T-helper 17 cell (primary cell): ENCODE data around the gene KAZN. TPM values are rescaled to one million over a fixed set of nuclear protein-coding genes. Genes with fewer than 3 reads are reported as not detected.

ENCODE experiments used
- ATAC-seq: fragments of 150-1000 bp; cut with Tn5 transposase; 2 replicates; pipeline ENCODE4 v1.10.0; 2021; ENCODE audit warnings: mild to moderate bottlenecking, moderate library complexity
- DNase-seq, 3 donors: peaks; one replicate each; pipeline versions ENCODE4 v3.0.0 to v3.0.0-alpha.2; 2020 to 2021
- H3K9me3 ChIP-seq: one replicate; pipeline ENCODE4 v1.7.0; 2013; ENCODE audit warnings: low read length, mild to moderate bottlenecking; ENCODE audit not compliant: control insufficient read depth, poor library complexity, severe bottlenecking
- H3K27ac Mint-ChIP-seq: one replicate; pipeline ENCODE4 v1.8.0; 2022; ENCODE audit warnings: mild to moderate bottlenecking, moderate library complexity, mixed read lengths
- H3K27me3 Mint-ChIP-seq: one replicate; pipeline ENCODE4 v1.8.0; 2022; ENCODE audit warnings: mixed read lengths
- H3K36me3 Mint-ChIP-seq: one replicate; pipeline ENCODE4 v1.8.0; 2022; ENCODE audit warnings: low read depth, mixed read lengths
- H3K4me1 Mint-ChIP-seq: one replicate; pipeline ENCODE4 v1.8.0; 2022; ENCODE audit warnings: mild to moderate bottlenecking, mixed read lengths
- H3K4me3 Mint-ChIP-seq: one replicate; pipeline ENCODE4 v1.8.0; 2022; ENCODE audit warnings: mild to moderate bottlenecking, moderate library complexity, mixed read lengths
- total RNA-seq, 4 donors: library from RNA in 2 of 4; stranded (reverse) in 2 of 4; gene quantifications; one replicate each; pipeline ENCODE4 v1.2.3 and lab custom pipeline; 2022 to 2026

Gene KAZN
- total RNA-seq, 2 donors from 2014 or later: 0.10 to 0.62 TPM

- H3K9me3 ChIP-seq: no peaks in the 10 kb centered on the region
- peaks cover 10% of the 10 kb centered on the region for H3K27me3 Mint-ChIP-seq
- DNase-seq (no peak), ATAC-seq (no peak)
- no peak overlapping the region for H3K27ac Mint-ChIP-seq
- no peak overlapping the region for H3K4me3 Mint-ChIP-seq
- no peaks in the 10 kb centered on the region for H3K36me3 Mint-ChIP-seq
- H3K4me1 Mint-ChIP-seq: no peaks in the 10 kb centered on the region
These were observed 274.3 kb downstream of the KAZN start for GRCh38 chr1:14872762-14873161.

- Mint-ChIP-seq H3K27me3 (peaks cover 10% of the 10 kb centered on the region), H3K4me1 (no peaks in the 10 kb centered on the region), H3K4me3 (no peak overlapping the region), H3K36me3 (no peaks in the 10 kb centered on the region), H3K27ac (no peak overlapping the region)
- H3K9me3 ChIP-seq: no peaks in the 10 kb centered on the region
- DNase-seq (no peak), ATAC-seq (no peak)
These were observed 275.2 kb downstream of the KAZN start for GRCh38 chr1:14873677-14874076.

GRCh38 chr1:14875524-14876509 lies 277.3 kb downstream of the KAZN start:
- Mint-ChIP-seq H3K27me3 (peaks cover 9% of the 10 kb centered on the region), H3K27ac (no peak overlapping the region), H3K4me1 (no peaks in the 10 kb centered on the region), H3K36me3 (no peaks in the 10 kb centered on the region), H3K4me3 (no peak overlapping the region)
- no peaks in the 10 kb centered on the region for H3K9me3 ChIP-seq
- ATAC-seq: no peak
- DNase-seq: no peak

- DNase-seq: no peak
These were observed 278.3 kb downstream of the KAZN start for GRCh38 chr1:14876747-14877146.

DNA sequence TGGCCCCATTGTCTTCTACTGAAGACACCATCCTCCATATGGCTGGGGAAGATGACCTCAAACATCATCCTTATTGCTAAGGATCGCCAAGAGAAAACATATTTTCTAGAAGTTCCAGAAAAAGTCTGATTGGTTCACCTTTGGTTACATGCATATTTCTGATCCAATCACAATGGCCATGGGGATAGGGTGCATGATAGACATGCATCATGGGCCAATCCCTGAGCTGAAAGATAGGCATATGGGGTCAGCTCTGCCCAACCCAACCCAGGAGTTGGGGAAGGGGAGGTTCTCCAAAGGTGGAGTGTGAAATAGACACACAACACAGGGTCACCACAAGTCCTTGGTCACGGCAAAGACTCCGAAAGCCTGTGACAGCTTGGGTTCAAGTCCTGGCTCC lies 278.7 kb downstream of the KAZN start:
- Mint-ChIP-seq H3K27ac (no peak overlapping the region), H3K36me3 (no peaks in the 10 kb centered on the region), H3K27me3 (peaks cover 22% of the 10 kb centered on the region), H3K4me3 (no peak overlapping the region), H3K4me1 (no peaks in the 10 kb centered on the region)
- ATAC-seq: no peak
- no peak for DNase-seq
- no peaks in the 10 kb centered on the region for H3K9me3 ChIP-seq

More at GRCh38 chr1:14876747-14877146, 278.3 kb downstream of the KAZN start:
- no peaks in the 10 kb centered on the region for H3K9me3 ChIP-seq
- Mint-ChIP-seq H3K36me3 (no peaks in the 10 kb centered on the region), H3K4me3 (no peak overlapping the region), H3K27me3 (peaks cover 18% of the 10 kb centered on the region), H3K4me1 (no peaks in the 10 kb centered on the region), H3K27ac (no peak overlapping the region)
- ATAC-seq: no peak

DNA sequence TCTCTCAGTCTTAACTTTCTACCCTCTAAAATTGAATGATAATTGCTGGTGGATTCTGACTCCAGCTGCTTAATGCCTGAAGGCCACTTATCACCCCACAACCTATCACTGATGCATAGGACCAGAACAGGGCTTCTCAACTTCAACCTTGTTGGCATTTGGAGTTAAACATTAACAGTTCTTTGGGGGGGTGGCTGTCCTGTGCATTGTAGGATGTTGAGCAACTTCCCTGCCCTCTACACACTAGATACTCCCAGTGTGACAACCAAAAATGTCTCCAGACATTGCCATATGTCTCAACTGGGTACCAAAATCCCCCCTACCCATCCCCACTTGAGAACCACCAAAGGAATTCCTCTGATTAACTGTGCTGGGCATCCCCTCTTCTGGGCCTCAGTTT lies 279.6 kb downstream of the KAZN start:
- Mint-ChIP-seq H3K27me3 (peaks cover 27% of the 10 kb centered on the region), H3K4me3 (no peak overlapping the region), H3K4me1 (no peaks in the 10 kb centered on the region), H3K36me3 (no peaks in the 10 kb centered on the region), H3K27ac (no peak overlapping the region)
- ATAC-seq (no peak), DNase-seq (no peak)
- H3K9me3 ChIP-seq: no peaks in the 10 kb centered on the region

DNA sequence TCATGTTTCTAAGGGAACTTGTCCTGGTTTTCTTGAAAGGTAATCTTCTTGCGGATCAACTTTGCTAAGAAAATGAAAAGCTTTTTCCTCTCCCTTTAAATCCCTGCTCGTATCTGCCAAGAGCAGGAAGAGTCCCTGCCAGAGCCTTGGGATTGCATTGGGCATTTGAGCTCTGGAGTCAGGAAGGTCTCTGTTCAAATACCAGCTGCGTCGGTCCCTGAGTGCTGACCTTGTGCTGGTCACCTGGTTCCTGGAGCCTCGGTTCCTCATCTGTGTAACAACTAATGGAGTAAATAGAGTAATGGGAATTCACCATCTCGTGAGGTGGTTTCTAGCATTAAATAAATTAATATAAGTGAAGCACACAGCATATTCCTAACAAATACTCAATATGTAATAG lies 280.5 kb downstream of the KAZN start:
- Mint-ChIP-seq H3K27me3 (peaks cover 27% of the 10 kb centered on the region), H3K36me3 (no peaks in the 10 kb centered on the region), H3K4me1 (no peaks in the 10 kb centered on the region), H3K4me3 (no peak overlapping the region), H3K27ac (no peak overlapping the region)
- no peaks in the 10 kb centered on the region for H3K9me3 ChIP-seq
- no peak for ATAC-seq
- no peak for DNase-seq

GRCh38 chr1:14880456-14881316 lies 282.2 kb downstream of the KAZN start:
- DNase-seq: no peak
- no peak overlapping the region for H3K4me3 Mint-ChIP-seq
- no peaks in the 10 kb centered on the region for H3K9me3 ChIP-seq
- H3K27ac Mint-ChIP-seq: no peak overlapping the region
- no peaks in the 10 kb centered on the region for H3K36me3 Mint-ChIP-seq
- ATAC-seq: no peak
- no peaks in the 10 kb centered on the region for H3K4me1 Mint-ChIP-seq
- peaks cover 32% of the 10 kb centered on the region for H3K27me3 Mint-ChIP-seq

GRCh38 chr1:14881775-14882672 lies 283.5 kb downstream of the KAZN start:
- Mint-ChIP-seq H3K27me3 (peaks cover 38% of the 10 kb centered on the region), H3K4me1 (no peaks in the 10 kb centered on the region), H3K36me3 (no peaks in the 10 kb centered on the region), H3K4me3 (no peak overlapping the region), H3K27ac (no peak overlapping the region)
- DNase-seq: no peak
- no peaks in the 10 kb centered on the region for H3K9me3 ChIP-seq
- ATAC-seq: no peak

DNA sequence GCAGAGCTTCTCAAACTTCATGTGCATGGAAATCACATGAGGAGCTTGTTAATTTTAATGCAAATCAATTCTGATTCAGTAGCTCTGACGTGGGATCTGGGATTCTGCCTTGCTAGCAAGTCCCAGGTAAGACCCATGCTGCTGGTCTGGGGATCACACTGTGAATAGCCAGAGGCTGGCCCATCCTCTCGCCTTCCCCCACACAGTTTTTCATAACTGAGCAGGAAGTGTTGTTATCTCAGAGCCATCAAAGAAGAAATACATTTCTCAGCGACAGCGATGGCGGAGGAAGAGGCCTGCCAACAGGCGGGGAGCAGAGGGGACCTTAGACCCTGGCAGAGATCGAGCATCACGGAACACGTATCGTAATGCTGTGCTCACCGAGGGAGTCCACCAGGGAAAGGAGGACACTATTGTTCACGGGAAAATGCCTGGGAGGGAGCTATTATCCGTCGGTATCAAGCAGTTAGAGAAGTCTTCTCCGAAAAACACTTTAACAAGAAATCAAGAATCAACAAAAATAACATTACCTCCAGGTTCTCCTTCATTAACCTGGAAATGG lies 286.2 kb downstream of the KAZN start:
- H3K27ac Mint-ChIP-seq: no peak overlapping the region
- DNase-seq (no peak), ATAC-seq (no peak)
- H3K4me1 Mint-ChIP-seq: peaks cover 2% of the 10 kb centered on the region
- H3K27me3 Mint-ChIP-seq: peaks cover 30% of the 10 kb centered on the region
- H3K36me3 Mint-ChIP-seq: no peaks in the 10 kb centered on the region
- no peak overlapping the region for H3K4me3 Mint-ChIP-seq
- no peaks in the 10 kb centered on the region for H3K9me3 ChIP-seq

- H3K27ac Mint-ChIP-seq: no peak overlapping the region
- no peak overlapping the region for H3K4me3 Mint-ChIP-seq
- DNase-seq (no peak), ATAC-seq (no peak)
- no peaks in the 10 kb centered on the region for H3K36me3 Mint-ChIP-seq
- H3K4me1 Mint-ChIP-seq: peaks cover 2% of the 10 kb centered on the region
- H3K9me3 ChIP-seq: no peaks in the 10 kb centered on the region
- peaks cover 26% of the 10 kb centered on the region for H3K27me3 Mint-ChIP-seq
These were observed 288.6 kb downstream of the KAZN start for GRCh38 chr1:14887044-14887566.

DNA sequence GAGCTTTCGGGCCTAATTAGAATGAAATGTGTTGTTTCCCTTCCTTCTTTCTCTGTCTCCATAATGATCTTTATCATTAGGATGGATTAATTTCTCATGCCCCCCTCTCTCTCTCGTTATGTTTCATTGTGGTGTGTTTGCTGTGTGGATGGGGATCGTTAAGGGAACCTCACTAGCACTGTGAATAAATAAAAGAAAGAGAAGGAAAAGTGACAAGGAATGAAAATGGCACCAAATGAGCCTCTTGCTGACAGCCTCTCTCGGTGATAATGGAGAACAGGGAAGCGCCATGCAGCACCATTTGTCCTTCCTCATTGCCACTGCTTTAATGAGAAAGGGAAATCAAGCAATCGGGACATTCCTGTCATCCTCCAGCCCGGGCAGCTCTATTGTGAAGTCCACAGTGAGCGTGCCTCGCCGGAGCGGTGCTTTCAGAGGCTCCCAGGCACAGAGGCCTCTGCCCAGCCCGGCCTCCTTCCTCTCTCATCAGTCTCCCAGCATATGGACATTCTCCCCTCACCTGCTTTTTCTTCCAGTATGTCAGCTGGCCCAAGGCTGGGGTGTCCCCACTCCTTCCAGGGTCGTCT lies 289.4 kb downstream of the KAZN start:
- no peak overlapping the region for H3K4me3 Mint-ChIP-seq
- H3K36me3 Mint-ChIP-seq: peaks cover 2% of the 10 kb centered on the region
- DNase-seq (no peak), ATAC-seq (no peak)
- no peak overlapping the region for H3K27ac Mint-ChIP-seq
- peaks cover 28% of the 10 kb centered on the region for H3K27me3 Mint-ChIP-seq
- H3K9me3 ChIP-seq: no peaks in the 10 kb centered on the region
- H3K4me1 Mint-ChIP-seq: peaks cover 2% of the 10 kb centered on the region
